ENCODE measurements around the gene NAA40.

The NAA40 gene

GRCh38 chr11:63938479-63939396, at the start of gene NAA40:
TSS of gene NAA40 (plus strand) at chr11:63939002. CDS start at chr11:63939097, 95 bp downstream.
- POLR2A ChIA-PET = no interaction called here
- TF ChIP-seq CTCF (IDR thresholded peaks at IDR 0.05; ENCODE audit: insufficient read depth, low read length, missing control alignments) = peak; percentile 9
- DNase-seq (ENCODE audit: low read depth, low spot score) = peak; percentile 63
- CTCF ChIA-PET = interaction anchor here (1.3 to 2.5 kb wide), 2 partner anchors 10 to 101 kb away, joined by 4 to 13 read pairs; no protein-coding TSS in a partner anchor
- H3K4me3 ChIP-seq (ENCODE audit: low read depth, low read length) = peak within 1 kb of the TSS; percentile 94

- POLR2A ChIA-PET = no interaction called here
- no peak overlapping the region for H3K4me3 ChIP-seq (ENCODE audit: low read depth, low read length)
- CTCF ChIA-PET = interaction anchor here (1.1 to 1.2 kb wide), 2 partner anchors 10 to 18 kb away, joined by 3 to 6 read pairs; no protein-coding TSS in a partner anchor
- no peak for DNase-seq (ENCODE audit: low read depth, low spot score)
- TF ChIP-seq CTCF (IDR thresholded peaks at IDR 0.05; ENCODE audit: insufficient read depth, low read length, missing control alignments) = no peak
These were observed 49.5 kb upstream of the NAA40 start for GRCh38 chr11:63889344-63889743.

DNA sequence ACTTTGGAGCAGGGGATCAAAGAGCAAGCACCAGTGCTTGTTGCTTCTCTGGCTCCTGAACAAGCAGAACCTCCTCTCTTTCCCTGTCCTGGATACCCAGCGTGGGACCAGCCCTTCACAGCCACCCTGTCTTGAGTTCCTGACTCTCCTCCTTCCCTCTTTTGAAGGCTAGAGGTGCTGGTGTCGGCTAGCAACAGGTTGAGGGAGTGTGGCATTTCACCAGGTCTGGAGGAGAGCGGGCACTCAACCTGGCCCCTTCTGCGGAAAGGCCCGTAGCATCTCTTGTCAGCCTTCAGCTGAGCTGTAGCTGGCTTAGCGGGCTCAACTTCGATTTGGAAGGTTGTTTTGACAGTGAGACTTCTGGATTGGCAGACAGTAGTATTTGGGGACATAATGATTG, 48.4 kb upstream of the NAA40 start:
- H3K4me3 ChIP-seq (ENCODE audit: low read depth, low read length) = no peak overlapping the region
- TF ChIP-seq CTCF (IDR thresholded peaks at IDR 0.05; ENCODE audit: insufficient read depth, low read length, missing control alignments) = no peak
- ChIA-PET CTCF (interaction anchor here (0.9 to 1.7 kb wide), 4 partner anchors 8 to 151 kb away, joined by 3 to 6 read pairs (median 3); no protein-coding TSS in a partner anchor), POLR2A (no interaction called here)
- DNase-seq (ENCODE audit: low read depth, low spot score) = no peak

DNA sequence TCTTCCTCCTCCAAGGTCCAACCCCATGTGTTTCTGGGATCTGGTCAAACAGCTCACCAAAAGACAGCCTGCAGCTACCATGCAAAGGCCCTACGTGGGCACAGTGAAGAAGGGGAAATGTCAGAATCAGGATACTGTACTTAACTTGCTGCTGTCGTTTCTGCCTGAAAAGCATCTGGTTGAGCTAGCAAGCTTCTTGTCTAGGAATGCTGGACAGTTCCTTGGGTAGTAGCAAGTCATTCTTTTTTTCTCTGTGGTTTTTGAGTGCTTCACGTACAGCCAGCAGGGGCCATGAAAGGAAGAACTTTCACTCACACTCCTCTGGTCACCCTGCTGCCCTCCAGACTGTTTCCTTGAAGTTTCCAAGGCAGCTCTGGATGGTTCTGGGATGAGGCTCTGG, 46.6 kb upstream of the NAA40 start:
- CTCF ChIA-PET = interaction anchor here (0.8 to 2.1 kb wide), 5 partner anchors 9 to 260 kb away, joined by 3 to 8 read pairs (median 4); no protein-coding TSS in a partner anchor
- no peak overlapping the region for H3K4me3 ChIP-seq (ENCODE audit: low read depth, low read length)
- POLR2A ChIA-PET = no interaction called here
- no peak for TF ChIP-seq CTCF (IDR thresholded peaks at IDR 0.05; ENCODE audit: insufficient read depth, low read length, missing control alignments)
- no peak for DNase-seq (ENCODE audit: low read depth, low spot score)

DNA sequence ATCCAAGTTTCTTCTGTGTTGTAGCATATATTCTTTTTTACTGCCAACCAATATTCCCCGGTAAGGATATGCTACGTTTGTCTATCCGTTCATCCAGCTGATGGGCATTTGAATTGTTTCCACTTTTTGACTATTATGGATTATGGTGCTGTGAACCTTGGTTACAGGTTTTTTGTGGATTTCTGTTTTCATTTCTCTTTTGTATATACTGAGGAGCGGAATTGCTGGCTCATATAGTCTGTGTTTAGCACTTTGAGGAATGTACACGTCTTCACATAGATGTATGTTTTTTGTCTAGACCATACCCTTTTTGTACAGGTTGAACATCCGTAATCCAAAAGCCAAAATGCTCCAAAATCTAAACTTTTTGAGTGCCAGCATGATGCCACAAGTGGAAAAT, 45.4 kb upstream of the NAA40 start:
- POLR2A ChIA-PET = interaction anchor here (0.7 kb wide), 1 partner anchor 15 kb away, joined by 3 read pairs; no protein-coding TSS in a partner anchor
- H3K4me3 ChIP-seq (ENCODE audit: low read depth, low read length) = no peak overlapping the region
- no peak for TF ChIP-seq CTCF (IDR thresholded peaks at IDR 0.05; ENCODE audit: insufficient read depth, low read length, missing control alignments)
- CTCF ChIA-PET = interaction anchor here (1.6 to 2.1 kb wide), 4 partner anchors 13 to 259 kb away, joined by 3 to 8 read pairs (median 5); no protein-coding TSS in a partner anchor
- no peak for DNase-seq (ENCODE audit: low read depth, low spot score)

- ChIA-PET CTCF (interaction anchor here (1.0 to 6.0 kb wide), 3 partner anchors 11 to 59 kb away, joined by 3 to 37 read pairs (median 16); no protein-coding TSS in a partner anchor), POLR2A (no interaction called here)
- no peak for DNase-seq (ENCODE audit: low read depth, low spot score)
- no peak overlapping the region for H3K4me3 ChIP-seq (ENCODE audit: low read depth, low read length)
- no peak for TF ChIP-seq CTCF (IDR thresholded peaks at IDR 0.05; ENCODE audit: insufficient read depth, low read length, missing control alignments)
These were observed 42.7 kb upstream of the NAA40 start for GRCh38 chr11:63896071-63896470.

Data from AG04449 (cell line).